ENCODE data around the gene FBXL15.
A peak's percentile ranks its signal among the peaks of the same experiment; 100 is the strongest.

FBXL15 gene

DNA sequence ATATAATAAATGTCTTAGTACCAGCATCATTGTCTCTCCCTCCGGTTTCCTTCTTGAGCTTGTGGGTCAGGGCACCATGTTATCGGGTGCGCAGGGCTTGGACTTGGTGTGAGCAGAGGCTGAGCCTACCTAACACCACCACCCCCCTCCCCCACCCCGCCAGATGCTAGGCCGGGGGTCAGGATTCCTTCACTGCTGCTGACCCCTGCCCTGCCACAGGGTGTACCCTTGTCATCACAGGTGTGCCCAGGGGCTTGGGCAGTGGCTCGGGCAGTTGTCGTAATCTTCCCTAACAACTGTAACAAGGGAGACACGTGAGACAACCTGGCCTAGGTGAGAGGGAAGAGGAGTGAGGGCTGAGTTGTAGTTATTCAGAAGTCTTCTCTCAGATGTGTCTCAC lies 37.8 kb upstream of the FBXL15 start:
- DNase-seq, result no peak
- Histone ChIP-seq H3K79me2 (ENCODE audit: low read length) (no peaks in the 10 kb centered on the region), H3K27ac (ENCODE audit: low read length) (no peak overlapping the region), H2AFZ (ENCODE audit: low read length) (no peak overlapping the region), H3K9me2 (replicated peaks; ENCODE audit: insufficient read depth, low read length) (no peaks in the 10 kb centered on the region), H3K4me2 (ENCODE audit: low read depth, low read length) (no peak overlapping the region), H4K20me1 (ENCODE audit: insufficient read depth, low read length) (no peaks in the 10 kb centered on the region), H3K9ac (ENCODE audit: low read length) (no peak overlapping the region), H3K9me3 (replicated peaks; ENCODE audit: insufficient read depth, low read length) (no peaks in the 10 kb centered on the region), H3K4me1 (ENCODE audit: low read length) (no peaks in the 10 kb centered on the region), H3K27me3 (replicated peaks; ENCODE audit: insufficient read depth, low read length) (no peaks in the 10 kb centered on the region), H3F3A (ENCODE audit: insufficient read depth, low read length) (no peaks in the 10 kb centered on the region), H3K36me3 (replicated peaks; ENCODE audit: insufficient read depth, low read length) (no peaks in the 10 kb centered on the region), H3K4me3 (ENCODE audit: low read length) (no peak overlapping the region)
- TF ChIP-seq EZH2 (optimal IDR thresholded peaks at IDR 0.05; ENCODE audit: low read depth, low read length) (no peak), EZH2phosphoT487 (IDR thresholded peaks at IDR 0.05; ENCODE audit: low read length) (no peak)
- TF ChIP-seq, protein P1, sequence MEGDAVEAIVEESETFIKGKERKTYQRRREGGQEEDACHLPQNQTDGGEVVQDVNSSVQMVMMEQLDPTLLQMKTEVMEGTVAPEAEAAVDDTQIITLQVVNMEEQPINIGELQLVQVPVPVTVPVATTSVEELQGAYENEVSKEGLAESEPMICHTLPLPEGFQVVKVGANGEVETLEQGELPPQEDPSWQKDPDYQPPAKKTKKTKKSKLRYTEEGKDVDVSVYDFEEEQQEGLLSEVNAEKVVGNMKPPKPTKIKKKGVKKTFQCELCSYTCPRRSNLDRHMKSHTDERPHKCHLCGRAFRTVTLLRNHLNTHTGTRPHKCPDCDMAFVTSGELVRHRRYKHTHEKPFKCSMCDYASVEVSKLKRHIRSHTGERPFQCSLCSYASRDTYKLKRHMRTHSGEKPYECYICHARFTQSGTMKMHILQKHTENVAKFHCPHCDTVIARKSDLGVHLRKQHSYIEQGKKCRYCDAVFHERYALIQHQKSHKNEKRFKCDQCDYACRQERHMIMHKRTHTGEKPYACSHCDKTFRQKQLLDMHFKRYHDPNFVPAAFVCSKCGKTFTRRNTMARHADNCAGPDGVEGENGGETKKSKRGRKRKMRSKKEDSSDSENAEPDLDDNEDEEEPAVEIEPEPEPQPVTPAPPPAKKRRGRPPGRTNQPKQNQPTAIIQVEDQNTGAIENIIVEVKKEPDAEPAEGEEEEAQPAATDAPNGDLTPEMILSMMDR (IDR thresholded peaks at IDR 0.05; ENCODE audit: low read length), result no peak

DNA sequence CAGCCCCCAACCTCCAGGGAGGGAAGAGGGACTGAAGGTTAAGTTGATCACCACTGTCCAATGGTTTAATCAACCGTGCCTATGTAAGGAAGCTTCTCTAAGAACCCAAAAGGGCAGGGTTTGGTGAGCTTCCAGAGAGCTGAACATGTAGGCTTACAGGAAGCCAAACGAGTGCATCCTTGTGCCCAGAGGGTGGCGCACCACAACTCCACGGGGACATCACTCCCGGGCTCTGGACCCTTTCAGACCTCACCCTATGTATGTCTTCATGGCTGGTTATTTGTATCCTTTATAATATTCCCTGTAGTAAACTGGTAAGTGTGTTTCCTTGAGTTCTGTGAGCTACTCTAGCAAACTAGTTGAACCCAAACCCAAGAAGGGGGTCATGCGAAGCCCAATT lies 36.6 kb upstream of the FBXL15 start:
- Histone ChIP-seq H3K4me1 (ENCODE audit: low read length) (no peaks in the 10 kb centered on the region), H3F3A (ENCODE audit: insufficient read depth, low read length) (no peaks in the 10 kb centered on the region), H3K79me2 (ENCODE audit: low read length) (no peaks in the 10 kb centered on the region), H2AFZ (ENCODE audit: low read length) (no peak overlapping the region), H3K4me2 (ENCODE audit: low read depth, low read length) (no peak overlapping the region), H3K9ac (ENCODE audit: low read length) (no peak overlapping the region), H3K27ac (ENCODE audit: low read length) (no peak overlapping the region), H4K20me1 (ENCODE audit: insufficient read depth, low read length) (no peaks in the 10 kb centered on the region), H3K36me3 (replicated peaks; ENCODE audit: insufficient read depth, low read length) (no peaks in the 10 kb centered on the region), H3K9me2 (replicated peaks; ENCODE audit: insufficient read depth, low read length) (no peaks in the 10 kb centered on the region), H3K9me3 (replicated peaks; ENCODE audit: insufficient read depth, low read length) (no peaks in the 10 kb centered on the region), H3K4me3 (ENCODE audit: low read length) (no peak overlapping the region), H3K27me3 (replicated peaks; ENCODE audit: insufficient read depth, low read length) (no peaks in the 10 kb centered on the region)
- DNase-seq, result no peak
- TF ChIP-seq EZH2 (optimal IDR thresholded peaks at IDR 0.05; ENCODE audit: low read depth, low read length), result no peak
- TF ChIP-seq, protein P1 (IDR thresholded peaks at IDR 0.05; ENCODE audit: low read length), result 0 out of 2 replicates have a peak, but pooled peaks have one; percentile 7

DNA sequence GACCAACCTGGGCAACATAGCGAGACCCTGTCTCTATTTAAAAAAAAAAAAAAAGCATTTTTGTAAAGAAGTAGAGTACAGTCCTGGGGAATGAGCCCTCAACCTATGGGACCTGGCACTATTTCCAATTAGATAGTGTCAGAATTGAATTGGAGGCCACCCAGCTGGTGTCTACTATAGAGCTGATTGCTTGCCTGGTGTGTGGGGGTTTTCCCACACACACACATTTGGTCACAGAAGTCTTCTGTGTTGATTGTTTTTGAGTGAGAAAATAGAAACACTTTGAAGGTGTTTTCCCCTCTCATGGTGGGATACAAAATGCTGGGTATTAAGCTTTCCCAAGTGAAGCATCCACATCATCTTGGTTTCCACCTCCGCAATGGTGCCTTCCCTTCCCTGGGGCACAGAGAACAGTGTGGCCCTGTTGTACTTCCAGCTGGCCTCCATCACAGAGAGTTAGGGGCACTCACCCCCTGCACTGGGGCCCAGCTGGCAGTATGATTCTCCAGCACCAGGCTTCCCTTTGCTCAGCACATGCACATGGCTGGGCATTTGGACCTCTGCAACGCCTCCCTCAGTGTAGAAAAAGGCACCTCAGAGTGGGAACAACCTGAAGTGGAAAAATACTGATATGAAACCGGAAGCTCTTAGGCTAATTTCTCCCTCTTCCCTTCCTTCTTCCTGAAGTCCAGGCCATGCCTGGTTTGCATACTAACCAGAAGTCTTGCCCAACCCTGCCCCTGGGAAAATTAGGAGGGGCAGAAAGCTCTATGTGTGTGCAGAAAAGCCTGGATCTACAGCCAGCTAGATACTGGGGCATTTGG lies 35.8 kb upstream of the FBXL15 start:
- H3K4me1 ChIP-seq (ENCODE audit: low read length), result no peaks in the 10 kb centered on the region
- DNase-seq, result no peak

More for the DNA sequence above, 35.8 kb upstream of the FBXL15 start:
- no peak overlapping the region for H3K27ac ChIP-seq (ENCODE audit: low read length)
- H3K79me2 ChIP-seq (ENCODE audit: low read length), result no peaks in the 10 kb centered on the region
- H3K9me3 ChIP-seq (replicated peaks; ENCODE audit: insufficient read depth, low read length), result no peaks in the 10 kb centered on the region
- H2AFZ ChIP-seq (ENCODE audit: low read length), result no peak overlapping the region
- TF ChIP-seq, protein P1 (IDR thresholded peaks at IDR 0.05; ENCODE audit: low read length), result no peak
- TF ChIP-seq EZH2 (optimal IDR thresholded peaks at IDR 0.05; ENCODE audit: low read depth, low read length) (no peak), EZH2phosphoT487 (IDR thresholded peaks at IDR 0.05; ENCODE audit: low read length) (no peak)
- H3K9ac ChIP-seq (ENCODE audit: low read length), result no peak overlapping the region
- H4K20me1 ChIP-seq (ENCODE audit: insufficient read depth, low read length), result no peaks in the 10 kb centered on the region
- H3K9me2 ChIP-seq (replicated peaks; ENCODE audit: insufficient read depth, low read length), result no peaks in the 10 kb centered on the region
- no peak overlapping the region for H3K4me3 ChIP-seq (ENCODE audit: low read length)
- H3K36me3 ChIP-seq (replicated peaks; ENCODE audit: insufficient read depth, low read length), result no peaks in the 10 kb centered on the region
- no peak overlapping the region for H3K4me2 ChIP-seq (ENCODE audit: low read depth, low read length)
- no peaks in the 10 kb centered on the region for H3F3A ChIP-seq (ENCODE audit: insufficient read depth, low read length)
- no peaks in the 10 kb centered on the region for H3K27me3 ChIP-seq (replicated peaks; ENCODE audit: insufficient read depth, low read length)
